A549 (cell line): ENCODE measurements around the gene DOCK10.

Experiments
- CEBPB ChIP-seq, 2 experiments: fragments of >200 bp in 1 of 2; sonication (Bioruptor Twin) in 1 of 2; formaldehyde crosslinking in 1 of 2; IDR thresholded peaks; 2 replicates each; pipeline ENCODE4 v1.6.1; 2012 to 2016
- EP300 ChIP-seq, 2 experiments: fragments of >200 bp; sonication (Bioruptor Twin); formaldehyde crosslinking; IDR thresholded peaks; 2 replicates in 1 of 2; 3 replicates in 1 of 2; pipeline ENCODE4 v1.6.1; 2016 to 2017
- ESRRA ChIP-seq: fragments of 150-350 bp; IDR thresholded peaks from 2 replicates; pipeline ENCODE4 v1.6.1; 2014; ENCODE audit warnings: mild to moderate bottlenecking, low read length, borderline replicate concordance
- HOXB5 ChIP-seq: fragments of 250-450 bp; sonication (Bioruptor Pico); IDR thresholded peaks from 2 replicates; pipeline ENCODE4 v1.5.0; 2020; ENCODE audit warnings: mild to moderate bottlenecking, moderate library complexity
- JUNB ChIP-seq: fragments of >200 bp; sonication (Bioruptor Twin); formaldehyde crosslinking; IDR thresholded peaks from 2 replicates; pipeline ENCODE4 v1.6.1; 2016
- MAZ ChIP-seq: fragments of 150-350 bp; IDR thresholded peaks from 2 replicates; pipeline ENCODE4 v1.6.1; 2014; ENCODE audit warnings: antibody characterized with exemption, low read depth, low read length, borderline replicate concordance
- POLR2A ChIP-seq: IDR thresholded peaks from 2 replicates; pipeline ENCODE4 v1.6.1; 2012; ENCODE audit warnings: mild to moderate bottlenecking, low read length
- RNF2 ChIP-seq: fragments of 200-600 bp; sonication (generic); IDR thresholded peaks from 2 replicates; pipeline ENCODE4 v1.6.1; 2016; ENCODE audit warnings: low read depth, mild to moderate bottlenecking, antibody characterized with exemption, moderate library complexity, borderline replicate concordance
- SREBF2 ChIP-seq: fragments of 450-650 bp; IDR thresholded peaks from 2 replicates; pipeline ENCODE4 v1.6.1; 2014; ENCODE audit warnings: mild to moderate bottlenecking, moderate library complexity
- TF ChIP-seq, protein P1 (sequence below): fragments of >200 bp; sonication (Bioruptor Twin); formaldehyde crosslinking; IDR thresholded peaks from 3 replicates; pipeline ENCODE4 v1.5.1; 2016

DNA sequence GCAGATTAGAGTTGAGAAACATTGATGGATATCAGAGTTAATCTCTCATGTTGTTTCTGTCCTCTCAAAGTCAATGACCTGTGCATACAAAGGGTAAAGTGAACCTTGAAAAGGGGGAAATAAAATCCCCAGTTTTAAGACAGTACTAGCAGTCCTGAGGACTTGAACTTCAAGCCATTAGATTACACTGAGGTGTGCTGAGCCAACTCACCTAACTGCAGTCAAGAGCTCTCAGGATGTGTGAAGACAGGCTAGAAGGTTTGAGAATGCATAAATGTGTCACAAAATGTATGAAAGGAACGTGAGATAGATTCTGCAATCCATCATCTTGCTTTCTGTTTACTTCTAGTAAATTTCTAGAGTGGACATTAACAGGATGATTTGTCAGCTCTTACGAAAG lies 35.5 kb downstream of the DOCK10 start:
- no peak for TF ChIP-seq EP300 (IDR thresholded peaks at IDR 0.05)
- TF ChIP-seq, protein P1, sequence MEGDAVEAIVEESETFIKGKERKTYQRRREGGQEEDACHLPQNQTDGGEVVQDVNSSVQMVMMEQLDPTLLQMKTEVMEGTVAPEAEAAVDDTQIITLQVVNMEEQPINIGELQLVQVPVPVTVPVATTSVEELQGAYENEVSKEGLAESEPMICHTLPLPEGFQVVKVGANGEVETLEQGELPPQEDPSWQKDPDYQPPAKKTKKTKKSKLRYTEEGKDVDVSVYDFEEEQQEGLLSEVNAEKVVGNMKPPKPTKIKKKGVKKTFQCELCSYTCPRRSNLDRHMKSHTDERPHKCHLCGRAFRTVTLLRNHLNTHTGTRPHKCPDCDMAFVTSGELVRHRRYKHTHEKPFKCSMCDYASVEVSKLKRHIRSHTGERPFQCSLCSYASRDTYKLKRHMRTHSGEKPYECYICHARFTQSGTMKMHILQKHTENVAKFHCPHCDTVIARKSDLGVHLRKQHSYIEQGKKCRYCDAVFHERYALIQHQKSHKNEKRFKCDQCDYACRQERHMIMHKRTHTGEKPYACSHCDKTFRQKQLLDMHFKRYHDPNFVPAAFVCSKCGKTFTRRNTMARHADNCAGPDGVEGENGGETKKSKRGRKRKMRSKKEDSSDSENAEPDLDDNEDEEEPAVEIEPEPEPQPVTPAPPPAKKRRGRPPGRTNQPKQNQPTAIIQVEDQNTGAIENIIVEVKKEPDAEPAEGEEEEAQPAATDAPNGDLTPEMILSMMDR = no peak
- no peak for TF ChIP-seq ESRRA
- TF ChIP-seq RNF2 = no peak
- TF ChIP-seq HOXB5 = no peak
- TF ChIP-seq JUNB = no peak
- no peak for TF ChIP-seq MAZ
- no peak for TF ChIP-seq POLR2A
- TF ChIP-seq CEBPB (IDR thresholded peaks at IDR 0.05) = no peak
- TF ChIP-seq SREBF2 = no peak
